Measurements from ENCODE around the gene ARAP1.

Gene ARAP1

DNA sequence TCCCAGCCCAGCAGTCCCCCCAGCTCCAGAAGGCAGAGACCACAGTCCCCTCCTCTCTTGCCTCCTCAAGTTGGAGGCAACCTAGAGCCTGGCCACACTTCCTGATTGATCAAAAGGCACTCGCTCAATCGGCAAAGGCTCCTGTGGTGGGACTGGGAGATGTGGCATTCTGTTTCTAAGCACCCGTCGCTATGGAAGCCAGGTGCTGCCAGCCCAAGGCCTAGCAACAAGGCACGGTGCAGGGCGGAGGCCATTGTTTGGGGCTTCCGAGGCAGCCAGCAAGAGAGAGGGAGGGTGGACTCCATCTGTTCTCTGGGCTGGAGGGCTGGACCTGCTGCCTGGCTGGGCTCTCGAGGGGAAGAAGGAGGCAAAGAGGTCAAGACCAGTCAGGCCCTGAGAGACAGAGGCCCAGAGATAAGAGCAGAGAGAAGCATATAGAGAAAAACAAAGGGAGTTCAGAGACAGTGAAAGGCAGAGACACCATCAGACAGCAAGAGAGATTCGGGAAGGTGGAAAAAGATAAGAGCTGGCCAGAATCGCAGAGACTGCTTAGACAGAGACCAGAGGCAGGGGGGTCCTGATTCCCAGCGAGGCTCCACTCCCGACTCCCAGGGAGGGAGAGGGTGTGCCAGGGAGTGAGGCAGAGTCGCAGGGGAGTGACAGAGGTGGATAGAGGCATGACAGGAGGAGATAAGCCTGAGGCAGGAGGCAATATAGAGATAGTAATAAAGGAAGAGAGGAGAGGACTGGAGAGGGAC, 99.2 kb downstream of the ARAP1 start:
- no peak for DNase-seq

DNA sequence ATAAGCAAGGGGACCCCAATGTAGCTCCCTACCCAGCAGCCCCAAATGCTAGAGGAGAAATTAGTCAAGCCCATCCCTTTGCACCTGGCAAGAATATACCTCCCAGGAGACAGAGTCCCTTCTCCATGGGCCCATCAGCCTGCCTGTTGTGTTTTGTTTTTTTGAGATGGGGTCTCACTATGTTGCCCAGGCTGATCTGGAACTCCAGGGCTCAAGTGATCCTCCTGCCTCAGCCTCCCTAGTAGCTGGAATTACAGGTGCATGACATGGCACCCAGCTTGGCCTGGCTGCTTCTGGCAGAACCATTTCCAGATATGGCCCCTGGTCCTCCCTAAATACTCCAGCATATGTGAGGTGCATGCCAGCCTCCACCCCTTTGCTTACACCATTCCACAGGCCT, 100.1 kb downstream of the ARAP1 start:
- DNase-seq, result no peak

DNA sequence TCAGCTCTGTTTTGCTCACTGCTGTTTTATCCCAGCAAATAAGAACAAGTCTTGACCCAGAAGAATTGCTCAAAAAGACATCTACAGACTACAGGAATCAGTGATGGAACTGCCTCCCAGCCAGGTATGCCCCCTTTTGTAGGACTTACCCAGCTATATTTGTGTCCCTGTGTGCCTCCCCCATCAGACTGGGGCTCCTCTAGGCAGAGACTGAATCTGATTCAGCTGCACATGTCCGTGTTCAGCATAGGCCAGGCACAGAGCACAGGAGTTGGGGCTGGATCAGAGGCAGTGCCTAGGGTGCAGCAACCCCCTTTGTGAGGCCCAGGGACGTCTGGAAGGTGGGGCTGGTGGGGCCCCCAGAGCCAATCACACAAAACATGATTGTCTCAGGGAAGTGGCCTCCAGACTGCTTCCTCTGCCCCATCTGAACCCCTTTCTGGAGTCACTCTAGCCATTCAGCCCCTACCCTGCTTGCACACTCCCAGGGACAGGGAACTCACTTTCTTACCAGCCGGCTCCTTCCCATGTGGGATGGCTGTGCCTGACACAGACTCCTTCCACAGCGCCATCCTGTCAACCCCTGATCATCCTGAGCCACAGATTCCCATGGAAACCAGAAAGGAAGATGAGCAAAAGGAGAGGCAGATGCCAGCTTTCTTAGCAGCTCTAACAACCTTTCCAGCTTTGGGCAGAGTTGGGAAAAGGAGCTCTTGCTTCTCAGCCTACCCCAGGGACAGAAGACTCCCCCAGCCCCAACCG, 102.8 kb downstream of the ARAP1 start:
- no peak for DNase-seq

DNA sequence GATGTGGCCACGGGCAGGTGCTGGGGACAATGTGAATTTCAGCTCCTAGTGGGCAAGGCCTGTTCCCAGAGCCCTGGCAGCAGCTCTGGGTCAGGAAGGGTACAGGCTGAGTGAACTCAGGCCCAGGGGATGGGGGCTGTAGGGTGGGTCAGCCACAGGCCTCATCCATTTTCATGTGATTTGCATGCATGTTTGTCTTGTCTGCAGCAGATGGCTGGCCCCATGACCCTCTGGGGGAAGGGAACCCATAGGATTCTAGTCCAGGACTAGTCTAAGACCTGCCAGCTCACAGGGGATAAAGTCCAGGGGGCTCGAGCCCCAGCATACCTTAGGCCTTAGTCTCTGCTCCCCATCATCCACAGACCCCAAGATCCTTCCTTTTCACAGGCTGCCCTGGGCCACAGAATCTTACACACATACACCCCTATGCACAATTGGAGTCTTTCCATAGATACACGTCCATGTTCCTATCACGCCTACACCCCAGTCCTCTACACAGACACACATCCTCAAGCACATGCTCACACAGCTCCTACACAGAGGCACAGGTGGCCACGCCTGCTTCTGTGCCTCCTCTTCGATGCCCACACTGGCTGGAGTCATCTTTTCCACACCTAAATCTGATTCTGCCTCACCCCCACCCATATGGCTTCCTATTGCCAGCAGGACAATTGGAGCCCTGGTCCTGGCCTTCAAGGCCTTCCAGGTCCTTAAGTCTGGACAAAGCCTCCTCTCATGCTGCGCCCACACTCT, 103.6 kb downstream of the ARAP1 start:
- no peak for DNase-seq

DNA sequence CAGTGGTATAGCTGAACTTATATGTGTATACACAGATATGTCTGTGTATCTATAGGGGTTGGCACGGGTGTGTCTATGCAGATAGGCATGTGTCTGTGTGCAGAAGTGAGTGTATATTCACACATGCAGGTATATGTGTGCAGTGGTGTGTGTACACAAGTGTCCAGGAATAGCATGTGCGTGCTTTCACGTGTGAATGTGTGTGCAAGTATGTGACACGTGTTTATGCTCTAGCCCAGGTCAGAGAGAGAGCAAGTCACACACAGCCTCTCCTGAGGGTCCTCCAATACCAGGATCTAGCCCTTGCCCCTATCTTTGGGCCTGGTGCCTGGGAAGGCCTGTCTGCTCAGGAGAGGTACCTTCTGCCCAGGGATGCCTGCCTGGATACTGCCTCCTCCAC, 104.3 kb downstream of the ARAP1 start:
- no peak for DNase-seq

DNA sequence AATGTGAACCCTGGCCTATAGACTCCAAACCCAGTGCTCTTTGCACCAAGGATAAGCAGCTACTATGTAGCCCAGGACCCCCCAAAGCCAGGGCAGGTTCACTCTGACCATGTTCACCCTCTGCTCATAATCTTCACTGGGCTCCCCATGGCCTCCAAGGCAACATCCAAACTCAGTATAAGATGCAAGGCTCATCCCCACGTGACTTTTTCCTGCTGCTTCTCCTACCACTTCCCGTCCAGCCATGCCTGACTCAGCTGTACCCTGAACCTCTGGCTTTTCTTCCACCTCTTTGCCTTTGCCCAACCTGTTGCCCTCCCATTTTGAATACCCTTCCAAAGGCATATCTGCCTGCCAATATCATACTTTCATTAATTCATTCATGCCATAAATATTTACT, 105.7 kb downstream of the ARAP1 start:
- no peak for DNase-seq

DNA sequence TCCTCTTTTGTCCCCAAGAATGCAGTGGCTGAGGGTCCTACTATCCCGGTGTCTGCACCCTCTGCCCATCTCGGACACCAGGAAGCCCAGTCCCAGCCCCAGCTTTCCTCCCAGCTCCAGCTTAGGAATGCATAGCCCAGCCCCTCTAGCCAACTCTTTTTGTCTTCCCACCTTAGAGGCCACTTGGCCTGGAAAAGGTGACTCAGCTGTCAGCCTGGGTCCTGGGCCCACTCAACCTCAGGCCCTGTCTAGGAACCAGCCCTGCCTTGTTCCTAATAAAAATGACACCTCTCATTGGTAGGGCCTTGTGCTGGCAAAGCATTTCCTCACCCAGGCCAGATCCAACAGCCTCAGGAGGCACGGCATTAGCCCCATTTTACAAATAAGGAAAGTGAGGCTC, 106.2 kb downstream of the ARAP1 start:
- no peak for DNase-seq

DNA sequence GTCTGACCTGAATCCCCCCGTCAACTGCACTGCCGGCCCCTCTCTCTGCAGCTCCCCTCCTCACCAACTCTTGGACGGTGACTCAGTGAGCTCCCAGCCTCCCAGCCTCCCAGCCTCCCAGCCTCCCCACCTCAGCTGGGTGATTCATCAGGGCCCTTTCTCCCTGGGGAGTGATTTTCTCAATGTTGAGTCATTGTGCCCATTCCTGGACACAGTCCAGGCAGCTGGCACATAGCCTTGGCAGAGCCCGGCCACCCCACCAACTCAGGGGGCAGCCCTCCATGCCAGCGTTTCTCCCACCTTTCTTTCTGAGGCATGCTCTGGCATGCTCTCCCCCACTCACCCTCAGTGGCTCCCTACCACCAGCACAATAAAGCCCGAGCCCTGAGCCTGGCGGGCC, 108.7 kb downstream of the ARAP1 start:
- no peak for DNase-seq

DNA sequence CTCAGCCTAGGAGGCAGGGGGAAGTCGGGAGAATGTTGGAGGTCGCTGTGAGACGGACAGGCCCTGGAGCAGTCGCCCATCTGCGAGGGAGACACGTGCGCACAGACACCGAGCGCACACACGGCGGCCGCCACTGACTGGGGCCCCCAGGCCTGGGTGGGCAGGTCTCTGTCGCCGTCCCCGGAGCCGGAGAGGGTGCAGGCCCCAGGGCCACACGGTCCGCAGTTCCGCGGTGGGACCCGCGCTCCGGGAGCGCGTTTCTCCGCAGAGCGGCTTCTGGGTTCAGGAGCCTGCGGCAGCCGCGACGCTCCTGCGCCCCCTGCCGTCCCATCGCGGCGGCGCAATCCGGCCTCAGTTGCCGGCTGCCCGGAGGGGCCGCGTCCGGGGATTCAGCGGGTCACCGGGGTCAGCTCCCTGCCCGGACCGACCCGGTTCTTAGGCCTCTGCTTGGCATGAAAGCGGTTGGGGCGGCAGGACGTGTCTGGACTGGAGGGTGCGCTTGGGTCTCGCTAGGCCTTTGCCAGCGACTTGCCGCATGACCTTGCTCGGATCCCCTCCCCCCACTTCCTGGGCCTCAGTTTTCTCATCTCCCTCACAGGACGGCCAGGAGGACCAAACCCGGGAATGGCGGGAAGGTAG, 109.2 kb downstream of the ARAP1 start:
- DNase-seq, result peak; percentile 58

DNA sequence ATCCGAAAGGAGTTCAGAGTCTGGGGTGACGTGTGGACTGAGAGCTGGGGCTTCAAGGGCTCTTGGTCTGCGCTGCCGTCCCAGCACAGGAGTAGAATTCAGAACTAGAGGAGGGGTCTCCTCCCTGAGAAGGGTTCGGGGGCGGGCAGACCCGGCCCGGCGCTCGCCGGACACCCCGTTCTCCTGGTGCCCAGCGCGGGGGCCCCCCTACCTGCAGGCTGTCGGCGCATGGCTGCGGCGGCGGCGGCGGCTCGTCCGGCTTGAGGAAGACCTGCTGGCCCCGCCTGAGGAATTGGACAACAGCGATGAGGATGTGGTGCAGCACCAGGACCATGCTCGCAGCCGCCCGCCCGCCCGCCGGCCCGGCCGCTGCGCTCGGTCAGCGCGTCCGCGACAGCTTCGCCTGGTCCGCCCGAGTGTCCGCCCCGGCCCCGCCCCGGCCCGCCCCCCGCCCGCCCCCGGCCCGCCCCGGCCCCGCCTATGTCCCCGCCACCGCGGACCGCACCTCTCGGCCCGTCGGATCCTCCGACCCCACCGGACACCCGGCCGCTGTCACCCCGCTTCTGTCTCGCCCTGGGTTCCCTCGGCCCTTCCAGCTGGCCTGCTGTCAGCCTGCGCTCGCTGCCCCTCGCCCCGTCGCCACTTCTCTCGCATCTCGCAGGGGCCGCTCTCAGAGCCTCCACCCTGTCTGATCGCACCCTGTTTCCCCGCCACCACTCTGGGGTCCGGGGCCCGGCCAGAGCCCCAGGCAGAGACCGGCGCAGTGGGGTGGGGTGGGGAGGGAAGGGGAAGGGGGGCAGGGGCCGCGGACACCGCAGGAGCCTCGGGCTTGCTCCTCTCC, 109.9 kb downstream of the ARAP1 start:
- DNase-seq, result no peak

DNA sequence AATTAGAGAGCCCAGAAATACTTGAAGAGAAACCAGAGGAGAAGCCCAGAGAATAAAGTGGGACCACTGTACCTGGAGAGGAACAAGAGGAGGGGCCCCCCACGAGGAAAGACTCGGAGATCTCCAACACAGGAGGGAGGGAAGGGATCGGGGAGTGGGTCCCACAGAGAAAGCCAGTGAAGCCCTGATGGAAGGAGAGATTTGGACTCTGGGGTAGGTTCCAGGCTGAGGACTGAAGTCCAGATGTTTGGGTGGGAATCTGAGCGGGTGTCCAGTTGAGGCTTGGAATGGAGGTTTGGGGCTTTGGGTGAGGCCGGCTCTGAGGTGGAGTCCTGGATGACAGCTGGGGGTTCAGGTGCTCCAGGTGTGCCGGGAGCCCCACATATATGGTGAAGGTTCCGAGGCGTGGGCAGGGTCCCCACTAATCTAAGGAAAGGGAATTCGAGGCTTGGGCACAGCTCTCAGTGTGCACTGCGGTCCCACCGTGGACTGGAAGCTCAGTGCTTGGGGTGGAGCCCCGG, 110.6 kb downstream of the ARAP1 start:
- DNase-seq, result no peak

DNA sequence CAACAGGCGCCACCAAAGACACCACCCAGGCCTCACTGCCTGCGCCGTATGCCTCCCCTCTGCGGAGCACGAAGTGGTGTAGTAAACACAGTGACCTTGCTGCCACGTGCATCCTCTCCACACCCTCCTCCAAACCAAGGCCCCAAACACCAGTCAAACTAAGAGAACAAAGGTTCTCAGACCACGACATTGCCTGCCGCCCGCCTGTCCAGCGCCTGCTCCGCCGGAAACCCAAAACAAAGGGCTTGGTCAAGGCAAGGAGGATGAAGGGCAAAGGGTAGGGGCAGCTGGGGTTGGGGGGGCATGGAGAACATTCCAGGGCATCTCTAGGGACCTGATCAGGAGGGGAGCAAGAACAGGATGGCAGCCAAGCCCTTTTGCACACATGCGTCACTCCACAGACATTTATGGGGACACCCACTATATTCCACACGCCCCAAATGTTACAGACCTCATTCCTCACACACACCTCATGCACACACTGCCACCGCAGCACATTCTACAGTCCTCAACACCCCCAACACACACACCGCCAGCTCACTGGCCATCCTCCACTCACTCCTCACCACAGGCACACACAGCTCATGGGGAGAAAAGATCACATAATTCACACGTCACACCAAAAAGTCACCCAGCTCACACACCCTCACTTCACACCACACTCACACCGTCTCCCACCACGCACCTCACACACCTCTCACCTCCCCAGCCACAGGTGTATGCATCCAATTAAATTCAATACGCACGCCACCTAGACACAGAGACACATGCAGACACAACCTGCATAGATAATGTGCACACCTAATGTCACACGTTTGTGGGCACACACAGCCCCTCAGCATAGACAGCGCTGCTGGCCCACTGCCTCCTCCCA, 112.5 kb downstream of the ARAP1 start:
- no peak for DNase-seq

DNA sequence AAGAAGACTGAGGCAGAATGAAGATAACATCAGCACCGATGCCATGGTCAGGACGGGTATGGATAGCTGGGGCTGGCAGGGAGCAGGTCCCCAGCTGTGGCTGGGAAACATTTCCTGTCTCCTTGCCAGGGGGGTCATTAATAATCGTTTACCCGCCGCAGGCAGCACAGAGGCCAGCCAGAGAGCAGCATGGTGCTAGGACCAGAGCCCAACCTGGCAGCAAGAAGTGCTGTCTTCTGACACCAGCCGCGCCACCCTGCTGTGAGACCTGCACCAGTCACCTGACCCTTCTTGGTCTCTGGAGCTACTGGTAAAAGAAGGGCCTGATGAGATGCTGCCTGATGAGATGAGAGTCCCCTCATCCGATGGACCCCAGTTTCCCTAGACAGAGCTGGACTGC, 114.3 kb downstream of the ARAP1 start:
- no peak for DNase-seq

DNA sequence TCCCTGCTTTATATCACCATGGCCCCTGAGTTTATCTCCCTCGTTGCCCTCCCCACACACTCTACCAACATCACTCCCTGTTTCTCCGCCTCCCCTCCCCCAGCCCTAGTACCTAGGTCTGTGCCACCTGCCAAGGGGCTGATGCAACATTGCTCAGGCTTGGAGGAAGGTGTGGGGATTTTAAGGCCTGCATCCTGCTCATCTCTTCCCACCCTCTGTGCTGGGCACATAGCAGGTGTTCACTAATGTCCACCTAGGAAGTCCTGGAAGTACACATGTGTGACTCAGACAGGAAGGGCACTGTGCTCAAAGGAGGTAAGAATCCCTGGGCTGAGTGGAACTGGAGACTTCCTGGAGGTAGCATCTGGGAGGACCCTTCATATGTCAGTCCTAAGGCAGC, 115.0 kb downstream of the ARAP1 start:
- DNase-seq, result no peak

DNA sequence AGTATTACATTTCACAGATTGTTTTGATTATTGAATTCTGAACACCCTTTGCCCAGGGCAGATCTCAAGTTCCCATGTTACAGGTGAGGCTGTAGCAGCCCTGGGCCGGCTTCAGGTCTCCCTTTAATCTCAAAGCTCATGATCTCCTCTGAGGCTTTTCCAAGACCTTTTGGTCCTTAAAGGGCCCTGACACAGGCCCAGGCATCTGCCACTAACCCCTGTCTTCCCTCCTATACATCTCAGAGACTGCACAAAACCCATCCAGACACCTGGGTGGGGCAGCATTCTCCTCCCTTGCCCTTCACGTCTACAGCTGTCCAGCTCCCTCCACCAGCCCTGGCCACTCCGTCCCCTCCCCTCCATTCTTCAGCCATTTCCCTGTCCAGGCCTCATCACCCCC, 115.8 kb downstream of the ARAP1 start:
- DNase-seq, result no peak

DNA sequence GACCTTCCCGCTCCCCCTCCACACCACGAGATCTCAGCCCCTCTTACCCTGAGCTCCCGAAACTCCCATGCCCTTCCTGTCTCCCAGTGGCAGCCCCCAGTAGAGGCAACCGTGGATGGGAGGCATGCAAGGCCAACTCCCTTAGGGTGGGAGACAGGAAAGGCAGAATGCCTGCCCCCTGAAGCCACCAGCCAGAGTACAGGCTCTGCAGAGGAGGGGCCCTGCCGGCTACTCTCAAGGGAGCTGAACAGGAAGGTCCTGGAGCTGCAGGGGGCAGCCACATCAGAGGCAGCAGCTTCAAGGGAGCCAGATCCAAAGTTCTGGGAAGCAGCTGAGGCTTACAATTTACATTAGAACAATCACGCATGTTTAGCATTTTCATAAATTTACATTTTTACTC, 116.3 kb downstream of the ARAP1 start:
- DNase-seq, result no peak

DNA sequence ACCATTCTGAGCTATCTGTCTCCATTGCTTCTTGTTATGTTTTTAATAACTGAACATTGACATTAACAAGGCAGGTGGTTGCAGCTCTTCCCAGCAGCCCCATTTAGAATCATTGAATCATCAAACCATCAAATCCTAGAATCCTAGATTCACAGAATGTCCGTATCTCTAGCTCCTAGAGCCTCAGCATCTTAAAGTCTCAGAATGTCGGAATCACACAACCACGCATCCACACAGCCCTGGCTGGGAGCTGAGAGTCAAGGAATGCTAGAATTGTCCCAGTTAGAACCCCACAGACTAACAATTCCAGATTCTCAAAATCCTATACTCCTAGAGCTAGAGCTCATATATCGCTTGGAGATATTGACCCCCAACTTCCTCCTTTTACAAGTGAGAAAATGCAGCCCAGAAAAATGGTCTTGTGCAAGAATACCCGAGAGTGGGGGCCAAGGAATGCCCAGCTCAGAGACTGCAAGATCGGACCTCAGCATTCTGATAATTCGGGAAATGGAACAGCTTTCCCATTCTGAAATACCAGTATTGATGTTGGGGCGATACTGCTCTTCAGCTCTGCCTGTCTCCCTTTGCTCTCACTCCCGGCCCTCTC, 116.8 kb downstream of the ARAP1 start:
- no peak for DNase-seq
